ENCODE measurements around the gene KATNB1. TPM values are rescaled to one million over a fixed set of nuclear protein-coding genes. Genes with fewer than 3 reads are reported as not detected.

KATNB1 gene, protein sequence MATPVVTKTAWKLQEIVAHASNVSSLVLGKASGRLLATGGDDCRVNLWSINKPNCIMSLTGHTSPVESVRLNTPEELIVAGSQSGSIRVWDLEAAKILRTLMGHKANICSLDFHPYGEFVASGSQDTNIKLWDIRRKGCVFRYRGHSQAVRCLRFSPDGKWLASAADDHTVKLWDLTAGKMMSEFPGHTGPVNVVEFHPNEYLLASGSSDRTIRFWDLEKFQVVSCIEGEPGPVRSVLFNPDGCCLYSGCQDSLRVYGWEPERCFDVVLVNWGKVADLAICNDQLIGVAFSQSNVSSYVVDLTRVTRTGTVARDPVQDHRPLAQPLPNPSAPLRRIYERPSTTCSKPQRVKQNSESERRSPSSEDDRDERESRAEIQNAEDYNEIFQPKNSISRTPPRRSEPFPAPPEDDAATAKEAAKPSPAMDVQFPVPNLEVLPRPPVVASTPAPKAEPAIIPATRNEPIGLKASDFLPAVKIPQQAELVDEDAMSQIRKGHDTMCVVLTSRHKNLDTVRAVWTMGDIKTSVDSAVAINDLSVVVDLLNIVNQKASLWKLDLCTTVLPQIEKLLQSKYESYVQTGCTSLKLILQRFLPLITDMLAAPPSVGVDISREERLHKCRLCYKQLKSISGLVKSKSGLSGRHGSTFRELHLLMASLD
- 10 to 100 TPM in 4 of 6 donors, 1 to 10 TPM in 2; 7.8 to 14.5 (median 11.0) TPM for total RNA-seq
- polyA plus RNA-seq = 10 to 100 TPM; 14.1 to 17.0 TPM

GRCh38 chr16:57735755-57736418 is at the start of gene KATNB1:
Gene KATNB1, plus strand, starts transcription at chr16:57735770. Its CDS starts 1,474 bp downstream, at chr16:57737244.
- Histone ChIP-seq H3K27me3 (no peaks in the 10 kb centered on the region), H3K4me1 (peaks cover 0 to 14% (median 2%) of the 10 kb centered on the region in 3 donors), H3K9me3 (no peaks in the 10 kb centered on the region), H3K4me3 (peak within 1 kb of the TSS; percentile 53 to 98 (median 94)), H3K36me3 (no peaks in the 10 kb centered on the region), H3K27ac (peak within 1 kb of the TSS; percentile 61 to 85 (median 75))
- no peak for FAIRE-seq
- WGBS, 2 donors = 0 to 1% methylated on average over 35 of the region's 35 CpGs
- intact Hi-C loops (cut with DNase I) = no loop called here
- peak in 2 of 6 donors; percentile 49 to 55 for DNase-seq
- ATAC-seq = peak; percentile 30 to 49 (median 40)
- TF ChIP-seq, protein P1, sequence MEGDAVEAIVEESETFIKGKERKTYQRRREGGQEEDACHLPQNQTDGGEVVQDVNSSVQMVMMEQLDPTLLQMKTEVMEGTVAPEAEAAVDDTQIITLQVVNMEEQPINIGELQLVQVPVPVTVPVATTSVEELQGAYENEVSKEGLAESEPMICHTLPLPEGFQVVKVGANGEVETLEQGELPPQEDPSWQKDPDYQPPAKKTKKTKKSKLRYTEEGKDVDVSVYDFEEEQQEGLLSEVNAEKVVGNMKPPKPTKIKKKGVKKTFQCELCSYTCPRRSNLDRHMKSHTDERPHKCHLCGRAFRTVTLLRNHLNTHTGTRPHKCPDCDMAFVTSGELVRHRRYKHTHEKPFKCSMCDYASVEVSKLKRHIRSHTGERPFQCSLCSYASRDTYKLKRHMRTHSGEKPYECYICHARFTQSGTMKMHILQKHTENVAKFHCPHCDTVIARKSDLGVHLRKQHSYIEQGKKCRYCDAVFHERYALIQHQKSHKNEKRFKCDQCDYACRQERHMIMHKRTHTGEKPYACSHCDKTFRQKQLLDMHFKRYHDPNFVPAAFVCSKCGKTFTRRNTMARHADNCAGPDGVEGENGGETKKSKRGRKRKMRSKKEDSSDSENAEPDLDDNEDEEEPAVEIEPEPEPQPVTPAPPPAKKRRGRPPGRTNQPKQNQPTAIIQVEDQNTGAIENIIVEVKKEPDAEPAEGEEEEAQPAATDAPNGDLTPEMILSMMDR (IDR thresholded peaks at IDR 0.05) = no peak

DNA sequence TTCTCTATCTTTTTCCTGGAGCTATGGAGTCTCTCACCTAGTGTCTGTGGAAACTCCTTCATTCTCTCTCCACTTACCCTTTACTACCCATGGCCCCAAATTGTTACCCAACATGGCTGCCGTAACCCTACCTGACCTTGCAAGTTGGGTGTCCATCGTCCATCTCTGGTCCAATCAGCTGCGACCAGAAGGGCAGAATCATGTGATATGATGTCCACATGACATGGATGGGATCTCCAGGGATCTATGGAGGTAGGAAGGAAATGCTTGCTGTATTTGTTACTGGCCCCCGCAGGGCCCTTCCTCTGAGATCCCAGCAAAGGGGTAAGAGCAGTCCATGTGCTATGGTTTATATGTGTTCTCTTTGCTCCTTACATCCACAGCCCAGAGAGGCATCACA is 49.0 kb upstream of the KATNB1 start:
- DNase-seq (no peak), ATAC-seq (no peak), FAIRE-seq (no peak)
- 72 to 93% methylated on average over 4 of the region's 4 CpGs for WGBS, 2 donors
- no peak overlapping the region for H3K27ac ChIP-seq
- H3K4me1 ChIP-seq = peaks cover 5 to 17% (median 15%) of the 10 kb centered on the region in 3 donors
- TF ChIP-seq, protein P1 (IDR thresholded peaks at IDR 0.05) = no peak
- H3K9me3 ChIP-seq = no peaks in the 10 kb centered on the region
- H3K36me3 ChIP-seq = no peaks in the 10 kb centered on the region
- intact Hi-C loops (cut with DNase I) = no loop called here
- no peaks in the 10 kb centered on the region for H3K27me3 ChIP-seq
- H3K4me3 ChIP-seq = no peak overlapping the region

- ATAC-seq (no peak), DNase-seq (peak in 1 of 6 donors; percentile 11), FAIRE-seq (no peak)
- TF ChIP-seq, protein P1 (IDR thresholded peaks at IDR 0.05) = no peak
- H3K27ac ChIP-seq = no peak overlapping the region
- WGBS, 2 donors = 74 to 83% methylated on average over 3 of the region's 3 CpGs
- intact Hi-C loops (cut with DNase I) = no loop called here
- H3K9me3 ChIP-seq = no peaks in the 10 kb centered on the region
- H3K27me3 ChIP-seq = no peaks in the 10 kb centered on the region
- peaks cover 5 to 17% (median 15%) of the 10 kb centered on the region in 3 donors for H3K4me1 ChIP-seq
- H3K36me3 ChIP-seq = no peaks in the 10 kb centered on the region
- no peak overlapping the region for H3K4me3 ChIP-seq
These were observed 48.1 kb upstream of the KATNB1 start for GRCh38 chr16:57687363-57687929.

GRCh38 chr16:57688487-57688986 is 47.0 kb upstream of the KATNB1 start:
- H3K27ac ChIP-seq = no peak overlapping the region
- peak in 1 of 4 donors; percentile 5 for ATAC-seq
- intact Hi-C loops (cut with DNase I) = no loop called here

More at GRCh38 chr16:57688487-57688986, 47.0 kb upstream of the KATNB1 start:
- TF ChIP-seq, protein P1 (IDR thresholded peaks at IDR 0.05) = no peak
- H3K27me3 ChIP-seq = no peaks in the 10 kb centered on the region
- H3K4me3 ChIP-seq = no peak overlapping the region
- FAIRE-seq (no peak), DNase-seq (no peak)
- H3K36me3 ChIP-seq = no peaks in the 10 kb centered on the region
- WGBS, 2 donors = 56 to 62% methylated on average over 4 of the region's 4 CpGs
- H3K4me1 ChIP-seq = peaks cover 6 to 21% (median 15%) of the 10 kb centered on the region in 3 donors
- H3K9me3 ChIP-seq = no peaks in the 10 kb centered on the region
